Osteocyte (in vitro differentiated cells): Measurements from ENCODE around the gene MRGPRD. TPM values are rescaled to one million over a fixed set of nuclear protein-coding genes. Genes with fewer than 3 reads are reported as not detected.

Experiments
- DNase-seq: peaks from one replicate; pipeline ENCODE4 v3.0.0; 2021; ENCODE audit warnings: mixed read lengths; ENCODE audit not compliant: unreplicated experiment; ENCODE audit errors: extremely low spot score
- H3K27ac Mint-ChIP-seq: one replicate; pipeline ENCODE4 v1.8.0; 2021; ENCODE audit warnings: mild to moderate bottlenecking, mixed read lengths; ENCODE audit not compliant: unreplicated experiment
- H3K27me3 Mint-ChIP-seq: one replicate; pipeline ENCODE4 v1.8.0; 2021; ENCODE audit warnings: mixed read lengths; ENCODE audit not compliant: unreplicated experiment
- H3K36me3 Mint-ChIP-seq: one replicate; pipeline ENCODE4 v1.8.0; 2021; ENCODE audit warnings: mixed read lengths; ENCODE audit not compliant: unreplicated experiment
- H3K4me1 Mint-ChIP-seq: one replicate; pipeline ENCODE4 v1.8.0; 2021; ENCODE audit warnings: mixed read lengths; ENCODE audit not compliant: unreplicated experiment
- H3K4me3 Mint-ChIP-seq: one replicate; pipeline ENCODE4 v1.8.0; 2021; ENCODE audit warnings: mild to moderate bottlenecking, moderate library complexity, mixed read lengths; ENCODE audit not compliant: unreplicated experiment
- H3K9me3 Mint-ChIP-seq: one replicate; pipeline ENCODE4 v1.8.0; 2021; ENCODE audit warnings: mixed read lengths; ENCODE audit not compliant: unreplicated experiment
- CTCF ChIP-seq: fragments of 200-600 bp; sonication (generic); IDR thresholded peaks from 2 replicates; pipeline ENCODE4 v1.5.0; 2021; ENCODE audit warnings: antibody characterized with exemption, mild to moderate bottlenecking, moderate library complexity
- total RNA-seq: library from RNA; stranded (reverse); gene quantifications from 2 replicates; pipeline ENCODE4 v1.2.1, GENCODE V29; 2021

Gene MRGPRD
- total RNA-seq, 1 donor from 2014 or later: not detected

DNA sequence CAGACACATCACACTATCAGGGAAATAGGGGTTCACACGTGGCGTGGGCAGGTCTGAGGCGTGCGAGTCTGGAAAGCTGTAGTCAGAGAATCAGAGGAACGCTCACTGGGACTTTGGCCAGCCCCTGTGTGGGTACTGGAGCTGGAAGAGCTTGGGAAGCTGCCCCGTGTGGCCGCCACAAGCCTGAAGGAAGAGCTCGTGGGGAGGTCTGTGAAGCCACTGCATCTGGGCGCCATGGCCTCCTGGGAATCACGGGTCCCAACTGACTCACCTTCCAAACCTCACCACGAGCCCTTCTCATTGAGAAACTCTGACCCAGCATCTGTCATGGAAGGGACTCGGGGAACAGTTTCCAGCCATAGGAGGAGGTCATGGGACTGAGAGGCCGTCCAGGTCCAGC lies 38.1 kb upstream of the MRGPRD start:
- no peak for DNase-seq
- H3K4me3 Mint-ChIP-seq: no peak overlapping the region
- no peaks in the 10 kb centered on the region for H3K36me3 Mint-ChIP-seq
- TF ChIP-seq CTCF: no peak
- H3K9me3 Mint-ChIP-seq: peaks cover 4% of the 10 kb centered on the region
- peaks cover 3% of the 10 kb centered on the region for H3K27me3 Mint-ChIP-seq
- no peak overlapping the region for H3K27ac Mint-ChIP-seq
- H3K4me1 Mint-ChIP-seq: peaks cover 11% of the 10 kb centered on the region

- Mint-ChIP-seq H3K27me3 (peaks cover 3% of the 10 kb centered on the region), H3K4me3 (no peak overlapping the region), H3K36me3 (no peaks in the 10 kb centered on the region), H3K4me1 (peaks cover 17% of the 10 kb centered on the region), H3K27ac (no peak overlapping the region), H3K9me3 (peaks cover 4% of the 10 kb centered on the region)
- TF ChIP-seq CTCF: no peak
- no peak for DNase-seq
Measured at GRCh38 chr11:69017951-69018350, 37.2 kb upstream of the MRGPRD start.

- Mint-ChIP-seq H3K36me3 (no peaks in the 10 kb centered on the region), H3K4me1 (peaks cover 39% of the 10 kb centered on the region), H3K27ac (peak overlapping the region; percentile 84), H3K27me3 (no peaks in the 10 kb centered on the region), H3K4me3 (no peak overlapping the region), H3K9me3 (peaks cover 4% of the 10 kb centered on the region)
- DNase-seq: no peak
- no peak for TF ChIP-seq CTCF
Measured at GRCh38 chr11:69014898-69015549, 34.2 kb upstream of the MRGPRD start.

DNA sequence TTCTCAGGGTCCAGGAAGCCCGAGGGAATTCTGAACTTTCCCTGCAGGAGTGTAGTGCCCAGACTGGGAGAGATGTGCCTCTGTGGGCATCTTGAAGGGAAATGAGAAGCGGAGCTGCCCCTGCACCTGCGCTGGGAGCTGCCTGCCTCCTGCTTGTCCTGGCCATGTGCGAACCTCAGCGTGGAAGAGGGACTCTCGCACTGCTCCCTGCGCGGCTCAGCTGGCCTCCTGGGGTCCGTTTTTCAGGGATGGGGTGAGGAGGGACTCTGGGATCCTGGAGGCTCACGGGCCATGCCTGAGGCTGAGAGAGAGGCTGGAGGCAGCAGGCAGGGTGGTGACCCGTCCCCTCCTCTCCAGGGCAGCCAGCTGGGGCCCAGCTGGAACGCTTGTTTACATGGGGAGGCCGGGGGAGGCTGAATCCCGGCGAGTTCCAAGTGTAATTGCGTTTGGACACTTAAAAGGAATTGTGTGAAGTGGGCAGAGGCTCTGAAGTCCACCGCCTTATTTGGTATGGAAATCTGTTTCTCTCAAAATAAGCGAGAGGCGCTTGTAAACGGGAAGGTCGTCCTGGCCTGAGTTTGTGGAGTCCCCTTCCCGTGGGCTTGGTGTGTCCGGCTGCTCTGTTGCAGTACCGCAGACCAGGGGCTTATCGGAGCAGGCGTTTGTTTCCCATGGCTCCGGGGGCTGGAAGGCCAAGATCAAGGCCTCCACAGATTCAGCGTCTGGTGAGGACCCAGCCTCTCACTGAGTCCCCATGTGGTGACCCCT lies 33.5 kb upstream of the MRGPRD start:
- Mint-ChIP-seq H3K36me3 (no peaks in the 10 kb centered on the region), H3K4me1 (peaks cover 46% of the 10 kb centered on the region), H3K27ac (peak overlapping the region; percentile 84), H3K27me3 (no peaks in the 10 kb centered on the region), H3K4me3 (no peak overlapping the region), H3K9me3 (peaks cover 4% of the 10 kb centered on the region)
- no peak for DNase-seq
- no peak for TF ChIP-seq CTCF
